T-helper 2 cell treated with Interferon-gamma antibody and Interleukin-4, amounts not matched to agents 100 ng/mL and 5 ng/mL, for 36 hours (primary cell): ENCODE measurements around the gene CFH. TPM values are rescaled to one million over a fixed set of nuclear protein-coding genes. Genes with fewer than 3 reads are reported as not detected.
"Not testable (repeated sequence)": the region's sequence is repeated elsewhere in the genome, so short reads cannot be mapped to it uniquely, and the experiment has no call there.

Experiments used
- intact Hi-C: fragments of 100-400 bp; cut with micrococcal nuclease; formaldehyde crosslinking; loops from one replicate; pipeline ENCODE4 v1.15.1; 2023
- total RNA-seq: library from RNA; stranded (reverse); gene quantifications from 2 replicates; pipeline ENCODE4 v1.2.3, GENCODE V29; 2022

CFH gene
- total RNA-seq, result 2.0 and 2.8 TPM in 2 replicates

DNA sequence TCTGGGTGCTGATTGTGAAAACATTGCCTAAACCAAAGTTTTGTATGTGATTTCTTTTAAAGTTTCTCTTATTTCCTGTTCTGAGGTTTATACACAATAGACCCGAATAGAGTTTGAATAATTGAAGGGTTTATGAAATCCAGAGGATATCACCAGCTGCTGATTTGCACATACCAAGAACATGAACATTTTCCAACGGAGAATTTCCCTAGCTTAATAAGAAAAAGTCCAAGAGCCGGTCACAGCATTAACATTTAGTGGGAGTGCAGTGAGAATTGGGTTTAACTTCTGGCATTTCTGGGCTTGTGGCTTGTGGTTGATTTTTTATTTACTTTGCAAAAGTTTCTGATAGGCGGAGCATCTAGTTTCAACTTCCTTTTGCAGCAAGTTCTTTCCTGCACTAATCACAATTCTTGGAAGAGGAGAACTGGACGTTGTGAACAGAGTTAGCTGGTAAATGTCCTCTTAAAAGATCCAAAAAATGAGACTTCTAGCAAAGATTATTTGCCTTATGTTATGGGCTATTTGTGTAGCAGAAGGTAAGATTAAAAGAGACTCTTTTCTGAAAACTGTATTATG is at the start of gene CFH:
TSS of gene CFH (plus strand) at position 407 of the 579 bp plus-strand sequence. CDS start at position 482, 75 bp downstream.
- intact Hi-C loops, result no loop called here

DNA sequence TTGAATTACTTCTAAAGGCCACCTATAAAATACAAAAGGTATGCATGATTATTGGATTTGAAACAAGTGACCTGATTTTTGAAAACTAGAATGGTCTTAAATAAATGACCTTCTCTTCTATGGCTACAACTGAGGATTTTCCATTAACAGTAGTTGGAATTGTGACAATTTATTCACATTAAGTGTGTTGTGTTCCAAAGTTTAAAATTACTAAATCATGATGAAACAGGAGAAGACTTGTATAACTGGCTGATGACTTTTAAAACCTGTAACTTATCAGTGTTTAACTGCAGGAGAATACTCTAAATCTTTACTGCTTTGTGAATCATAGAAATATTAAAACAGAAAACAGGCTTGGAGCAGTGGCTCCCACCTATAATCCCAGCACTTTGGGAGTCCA is 48.2 kb upstream of the CFH start:
- intact Hi-C loops, result no loop called here

DNA sequence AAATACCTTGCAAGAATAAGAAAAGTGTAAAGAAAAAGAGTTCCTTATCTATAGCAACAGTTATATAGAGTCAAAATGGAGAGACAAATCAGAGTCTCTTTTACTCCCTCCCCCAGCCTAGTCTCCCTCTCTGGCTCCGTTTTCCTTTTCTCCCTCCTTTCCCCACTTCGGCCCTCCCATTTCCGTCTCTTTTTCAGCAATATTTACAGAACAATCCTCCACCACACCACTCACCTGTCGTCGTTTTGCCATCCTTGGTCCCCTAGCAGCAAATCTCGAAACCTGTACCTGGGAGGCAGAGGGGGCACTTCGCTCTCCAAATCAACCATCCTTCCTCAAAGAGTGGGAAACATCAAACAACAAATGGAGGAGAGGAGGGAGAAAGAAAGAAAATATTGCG is 43.9 kb upstream of the CFH start:
- intact Hi-C loops, result no loop called here

DNA sequence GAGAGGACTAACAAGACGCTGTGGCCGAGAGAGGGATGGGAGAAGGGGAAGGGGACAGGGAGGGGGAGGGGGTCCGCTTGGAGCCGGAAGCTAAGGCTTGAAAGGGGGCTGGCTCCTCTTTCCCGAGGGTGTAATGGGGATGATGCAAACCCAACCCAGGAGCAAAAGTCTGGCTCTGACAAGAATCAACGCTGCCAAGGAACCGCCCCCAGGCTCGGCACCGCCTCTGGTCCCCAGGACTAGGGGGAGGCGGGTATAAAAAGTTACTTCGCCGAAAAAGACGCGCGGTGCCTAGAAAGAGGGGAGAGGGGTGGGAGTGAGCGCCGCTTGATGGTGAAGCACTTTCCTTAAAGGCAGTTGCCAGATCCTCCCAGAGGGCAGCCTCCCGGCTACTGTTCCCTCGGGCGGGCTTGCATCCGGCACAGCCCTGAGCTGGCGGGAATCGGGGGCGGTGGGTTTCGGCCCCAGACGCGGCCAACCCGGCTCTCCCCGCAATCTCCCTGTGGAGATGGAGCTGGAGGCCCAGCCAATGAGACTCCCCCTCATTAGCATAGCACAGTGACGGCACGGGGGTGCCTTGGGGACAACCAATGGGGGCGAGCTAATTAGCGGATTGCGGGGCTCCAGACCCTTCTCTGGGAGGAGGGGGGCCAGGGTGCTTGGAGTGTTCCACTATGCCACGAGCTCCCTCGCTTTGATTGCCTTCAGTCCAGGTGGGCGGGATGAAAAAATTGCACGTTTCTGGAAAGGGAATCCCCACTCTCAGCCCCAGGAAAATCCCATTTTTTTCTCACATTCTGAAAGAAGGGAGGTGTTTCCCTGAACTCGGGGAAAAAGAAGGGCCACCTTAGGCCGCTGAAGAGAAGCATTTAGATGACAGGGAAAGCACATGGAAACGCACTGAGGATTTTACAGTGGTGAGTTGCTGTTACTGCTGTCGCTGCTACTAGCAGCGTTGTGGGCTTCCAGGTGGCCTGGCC is 43.2 kb upstream of the CFH start, which contains the start of gene KCNT2:
TSS of gene KCNT2 (minus strand) at position 51 of the 980 bp plus-strand sequence. CDS start 131 bp downstream, outside the sequence.
- intact Hi-C loops, result no loop called here

DNA sequence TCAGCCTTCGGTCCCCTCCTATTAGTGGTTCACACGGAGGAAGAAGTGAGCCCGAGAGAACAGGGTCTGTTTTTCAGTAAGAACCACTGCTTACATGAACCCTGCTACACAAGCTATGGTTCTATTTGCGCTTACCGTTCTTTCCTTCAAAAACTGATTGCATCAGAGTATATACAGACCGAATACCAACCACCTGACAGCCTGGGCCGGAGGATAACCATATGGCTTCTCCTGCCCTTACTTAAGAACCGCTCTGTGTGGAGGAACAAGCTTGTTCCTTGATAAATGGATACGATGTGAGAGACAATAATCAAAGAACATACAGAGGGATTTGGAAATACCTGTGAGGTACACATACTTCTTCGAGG is 42.5 kb upstream of the CFH start:
- intact Hi-C loops, result no loop called here

DNA sequence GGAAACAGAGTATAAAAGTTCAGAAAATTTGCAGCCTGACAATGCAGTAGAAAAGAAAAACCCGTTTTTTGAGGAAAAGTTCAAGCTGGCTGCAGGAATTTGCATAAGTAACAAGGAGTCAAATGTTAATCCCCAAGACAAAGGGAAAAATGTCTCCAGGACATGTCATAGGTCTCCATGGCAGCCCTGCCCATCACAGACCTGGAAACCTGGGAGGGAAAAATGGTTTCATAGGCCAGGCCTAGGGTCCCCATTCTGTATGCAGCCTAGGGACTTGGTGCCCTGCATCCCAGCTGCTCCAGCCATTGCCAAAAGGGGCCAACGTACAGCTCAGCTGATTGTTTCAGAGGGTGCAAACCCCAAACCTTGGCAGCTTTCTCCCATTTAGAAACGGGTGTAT is 40.0 kb upstream of the CFH start:
- intact Hi-C loops, result no loop called here

DNA sequence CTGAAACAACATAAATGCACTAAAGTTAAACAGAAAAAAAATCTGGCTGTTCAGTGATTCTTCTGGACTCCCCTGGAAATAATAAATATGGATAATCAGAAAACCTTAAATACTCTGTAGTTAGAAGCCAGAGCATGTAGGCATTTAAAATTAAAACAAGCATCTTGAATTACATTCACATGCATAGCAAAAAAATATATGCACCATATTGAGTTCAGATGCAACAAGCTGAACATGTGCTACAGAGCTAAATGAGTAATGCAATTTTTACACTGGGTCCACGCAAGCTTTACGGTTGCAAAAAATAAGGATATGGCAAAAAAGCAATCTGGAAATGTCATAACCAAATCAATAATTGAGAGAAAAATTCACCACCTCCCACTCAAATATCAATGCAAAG is 32.1 kb upstream of the CFH start:
- intact Hi-C loops, result no loop called here

DNA sequence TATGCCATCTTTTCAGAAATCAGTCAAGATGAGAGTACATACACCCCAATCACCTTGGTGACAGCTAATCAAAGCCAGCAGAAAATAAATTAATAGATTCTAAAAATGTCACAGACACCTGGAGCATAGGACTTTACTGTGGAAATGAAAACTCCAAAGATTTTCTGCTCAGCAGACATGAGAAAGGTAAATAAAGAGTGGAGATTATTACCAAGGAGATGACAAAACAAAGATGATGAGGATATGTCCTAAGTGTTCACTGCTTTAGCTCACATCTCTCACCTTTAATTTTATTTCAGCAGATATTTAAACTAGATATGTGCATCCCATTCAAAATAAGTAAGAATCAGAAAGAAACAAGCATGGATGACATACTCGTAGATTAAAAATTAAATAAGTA is 28.8 kb upstream of the CFH start:
- intact Hi-C loops, result no loop called here

DNA sequence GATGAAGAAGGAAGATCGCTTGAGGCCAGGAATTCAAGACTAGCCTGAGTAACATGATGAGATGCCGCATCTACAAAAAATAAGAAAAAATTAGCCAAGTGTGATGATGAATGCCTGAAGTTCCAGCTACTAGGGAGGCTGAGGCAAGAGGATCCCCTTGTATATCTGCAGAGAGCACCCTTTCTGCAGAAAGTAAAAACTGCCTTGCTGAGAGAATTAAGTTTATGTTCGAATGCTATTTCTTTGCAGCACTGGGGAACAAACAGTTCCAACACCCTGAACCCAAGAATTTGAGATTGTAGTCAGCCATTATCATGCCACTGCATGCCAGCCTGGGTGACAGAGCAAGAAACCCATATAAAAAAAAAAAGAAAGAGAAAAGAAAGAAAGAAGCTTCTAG is 23.0 kb upstream of the CFH start:
- intact Hi-C loops, result no loop called here

DNA sequence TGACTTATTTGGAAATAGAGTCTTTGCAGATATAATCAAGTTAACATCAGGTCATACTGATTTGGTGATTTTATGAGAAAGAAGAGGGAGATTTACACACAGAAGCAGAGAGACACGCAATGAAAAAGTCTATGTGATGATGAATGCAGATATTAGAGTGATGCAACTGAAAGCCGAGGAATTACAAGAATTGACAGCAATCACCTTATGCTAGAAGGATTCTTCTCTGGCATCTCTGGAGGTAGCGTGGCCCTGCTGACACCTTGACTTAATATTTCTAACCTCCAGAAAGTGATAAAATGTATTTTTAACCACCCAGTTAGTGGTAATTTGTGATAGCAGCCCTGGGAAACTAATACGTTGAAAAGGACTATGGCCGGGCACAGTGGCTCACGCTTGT is 14.2 kb upstream of the CFH start:
- intact Hi-C loops, result no loop called here

DNA sequence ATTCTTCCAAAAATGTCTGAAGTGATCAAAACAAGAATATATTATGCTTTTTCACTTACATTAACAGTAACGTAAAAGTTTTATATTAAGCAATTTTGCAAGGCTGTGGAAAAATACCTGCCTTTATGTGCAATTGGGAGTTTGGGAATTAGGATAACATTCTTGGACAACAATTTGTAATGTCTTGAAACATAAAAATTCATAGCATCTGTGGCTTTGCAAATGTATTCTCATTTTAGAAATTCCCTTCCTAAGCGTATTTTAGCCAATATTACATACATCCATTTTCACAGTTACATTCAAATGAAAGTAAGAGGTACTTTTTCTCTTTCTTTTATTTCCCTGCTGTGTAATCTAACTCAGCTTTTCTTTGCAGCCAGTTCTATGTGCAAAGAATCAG is 13.4 kb upstream of the CFH start:
- intact Hi-C loops, result no loop called here

DNA sequence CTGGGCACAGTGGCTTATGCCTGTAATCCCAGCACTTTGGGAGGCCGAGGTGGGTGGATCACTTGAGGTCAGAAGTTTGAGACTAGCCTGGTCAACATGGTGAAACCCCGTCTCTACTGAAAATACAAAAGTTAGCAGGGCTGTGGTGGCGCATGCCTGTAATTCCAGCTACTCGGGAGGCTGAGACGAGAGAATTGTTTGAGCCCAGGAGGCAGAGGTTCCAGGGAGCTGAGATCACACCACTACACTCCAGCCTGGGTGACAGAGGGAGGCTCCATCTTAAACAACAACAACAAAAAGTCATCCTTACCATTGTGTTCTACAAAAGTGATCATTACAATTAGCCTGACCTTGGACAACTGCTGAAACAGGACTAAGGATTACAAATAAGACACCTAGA is 12.6 kb upstream of the CFH start:
- intact Hi-C loops, result not testable (repeated sequence)

DNA sequence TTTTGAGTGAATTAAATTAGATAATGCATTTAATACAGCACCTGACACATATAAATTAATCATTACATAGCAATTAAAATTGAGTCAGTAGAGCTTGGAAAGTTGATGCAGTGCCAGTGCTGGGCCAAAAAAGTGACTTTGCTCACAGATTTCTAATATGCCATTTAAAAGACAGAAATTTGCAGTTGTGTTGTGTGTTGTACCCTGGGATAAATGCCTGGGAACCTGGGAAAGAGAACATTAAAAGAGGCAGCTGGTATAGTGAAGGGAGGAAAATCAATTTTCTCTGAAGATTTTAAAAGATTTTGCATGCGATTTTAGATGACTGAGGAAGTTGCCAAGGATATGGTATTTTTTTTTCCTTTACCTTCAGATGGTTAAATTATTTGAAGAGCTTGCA is 10.9 kb upstream of the CFH start:
- intact Hi-C loops, result no loop called here

DNA sequence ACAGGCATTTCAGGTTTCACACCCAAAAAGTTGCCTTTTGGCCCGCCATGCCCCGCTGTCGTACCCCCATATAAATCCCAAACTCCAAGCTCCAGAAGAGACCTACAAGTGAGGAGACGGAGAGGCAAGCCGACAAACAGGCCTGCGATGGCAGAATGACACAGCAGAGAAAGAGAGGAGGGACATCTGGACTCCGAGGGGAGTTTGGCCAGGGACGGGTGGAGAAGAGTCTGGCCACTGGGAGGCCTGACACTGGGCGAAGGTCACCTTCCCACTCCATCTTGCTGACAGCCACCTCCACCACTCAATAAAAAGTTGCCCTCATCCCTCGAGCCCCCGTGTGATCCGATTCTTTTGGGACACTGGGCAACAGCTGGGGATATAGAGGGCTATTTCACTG is 1.9 kb upstream of the CFH start:
- intact Hi-C loops, result no loop called here

DNA sequence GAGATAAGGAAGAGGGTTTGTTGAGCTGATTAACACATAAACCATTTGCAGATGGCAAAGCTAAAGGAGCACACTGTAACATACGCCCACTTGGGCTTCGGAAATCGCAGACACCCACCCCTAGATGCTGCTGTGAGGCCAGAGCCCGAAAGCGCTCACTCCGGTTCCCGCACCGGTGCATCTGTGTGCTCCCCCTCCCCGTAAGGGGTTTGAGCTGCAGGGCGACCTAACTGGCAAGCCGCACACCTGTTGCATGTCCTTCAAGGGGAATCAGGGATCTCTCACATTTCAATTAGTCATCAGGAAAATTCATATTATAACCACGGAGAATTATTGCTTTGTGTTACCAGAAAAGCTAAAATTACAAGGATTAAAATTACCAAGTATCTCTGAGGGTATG is 1.4 kb upstream of the CFH start:
- intact Hi-C loops, result no loop called here

DNA sequence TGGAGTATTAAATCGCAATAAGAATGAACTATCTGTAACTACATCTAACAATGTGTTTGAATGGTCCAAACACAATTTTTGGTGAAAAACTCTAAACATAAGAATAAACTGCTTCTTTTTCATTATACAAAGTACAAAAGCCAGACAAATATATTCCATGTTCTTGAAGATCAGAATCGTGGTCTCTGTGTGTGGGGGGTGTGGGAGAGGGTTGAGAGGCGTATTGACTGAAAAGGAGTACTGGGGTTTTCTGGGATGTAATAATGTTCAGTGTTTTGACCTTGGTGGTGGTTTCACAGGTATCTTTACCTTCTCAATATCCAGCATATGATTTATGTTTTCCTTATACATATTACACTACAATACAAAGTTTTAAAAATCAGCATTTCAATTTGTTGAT is 764 bp upstream of the CFH start:
- intact Hi-C loops, result no loop called here

DNA sequence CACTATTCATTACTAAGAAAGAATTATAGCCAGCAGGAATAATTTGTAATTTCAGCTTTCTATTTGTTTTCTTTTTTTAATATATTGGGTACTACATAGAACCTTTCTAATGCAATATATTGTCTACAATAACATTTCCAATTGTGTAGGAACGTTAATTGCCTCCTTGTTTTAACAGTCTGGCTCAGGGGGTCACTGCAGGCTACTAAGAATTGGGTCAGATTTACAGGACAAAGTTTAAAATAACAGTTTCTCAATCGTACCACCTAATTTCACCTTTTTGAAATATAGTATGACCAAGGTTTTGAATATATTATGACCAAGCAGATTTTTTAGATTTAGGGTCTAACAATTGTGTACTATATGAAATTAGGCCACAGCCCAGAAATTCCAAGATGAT is 2.4 kb downstream of the CFH start:
- intact Hi-C loops, result no loop called here

DNA sequence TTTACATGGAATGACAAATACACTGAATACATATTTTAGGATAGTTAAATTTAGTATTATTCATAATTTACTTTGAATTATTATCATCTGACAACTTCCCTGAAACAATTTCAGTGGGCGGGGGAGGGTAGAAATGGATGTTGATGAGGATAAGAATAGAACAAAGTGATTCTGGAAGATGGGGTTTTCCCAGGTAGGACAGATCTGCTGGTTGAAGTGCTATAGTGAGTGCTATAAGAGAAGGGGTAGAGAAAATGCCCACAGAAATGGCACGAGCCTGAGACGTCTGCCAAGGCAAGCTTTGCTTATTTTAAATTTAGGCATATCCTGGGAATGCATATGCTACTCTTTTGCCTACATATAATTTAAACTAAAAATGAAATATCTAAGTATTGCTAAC is 3.2 kb downstream of the CFH start:
- intact Hi-C loops, result no loop called here

DNA sequence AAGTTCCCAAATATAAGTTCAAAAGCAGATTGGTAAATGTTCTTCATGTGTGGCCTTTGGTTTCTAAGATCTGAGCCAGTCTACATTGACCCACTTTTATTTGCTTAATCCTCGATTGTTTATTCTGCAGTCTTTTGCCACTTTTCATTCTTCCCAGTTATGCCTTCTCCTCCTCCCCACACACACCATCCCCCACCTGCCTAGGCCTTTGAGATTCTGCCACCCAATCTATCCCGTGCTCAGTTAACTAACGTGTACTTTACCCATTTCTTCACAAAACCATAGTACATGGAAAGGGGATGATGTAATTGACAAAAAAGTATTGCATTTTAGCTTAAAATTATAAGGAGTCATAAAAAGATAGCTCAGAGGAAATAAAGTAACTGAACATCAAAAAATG is 3.7 kb downstream of the CFH start:
- intact Hi-C loops, result no loop called here

DNA sequence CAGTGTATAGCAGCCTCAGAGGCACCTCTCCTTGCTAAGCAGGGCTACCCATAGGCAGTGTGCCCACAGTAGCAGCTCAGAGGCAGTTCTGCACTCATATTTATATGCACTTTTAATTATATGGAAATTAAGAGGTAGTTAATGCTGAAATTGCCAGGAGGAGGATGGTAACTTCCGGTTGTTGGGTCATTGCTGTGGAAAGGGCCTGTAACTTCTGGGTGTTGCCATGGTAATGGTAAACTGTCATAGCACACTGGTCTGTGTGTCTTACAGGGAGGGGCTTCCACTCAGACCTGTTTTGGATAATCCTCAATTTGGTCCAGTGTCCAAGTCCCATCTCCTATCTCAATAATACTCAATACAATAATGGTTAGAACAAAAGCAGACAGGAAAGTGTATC is 7.6 kb downstream of the CFH start:
- intact Hi-C loops, result no loop called here

DNA sequence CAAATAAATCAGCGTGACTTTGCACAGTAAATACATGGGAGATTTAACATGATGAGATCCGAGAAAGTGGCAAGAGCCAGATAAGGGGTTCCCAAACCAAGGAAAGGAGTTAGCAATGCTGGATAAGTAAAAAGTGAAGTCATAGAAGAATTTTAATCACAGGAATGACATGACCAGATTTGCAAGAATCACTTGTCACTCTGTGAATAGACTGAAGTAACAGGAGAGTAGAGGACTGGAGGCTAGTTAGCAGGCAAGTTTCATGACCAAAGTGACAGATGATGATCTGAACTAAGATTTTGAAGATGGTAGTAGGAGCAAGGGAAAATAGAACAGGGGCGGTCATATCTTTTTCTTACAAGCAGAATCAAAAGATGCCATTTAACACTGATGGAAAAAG is 8.4 kb downstream of the CFH start:
- intact Hi-C loops, result loop anchor here (5.0 kb wide), 2 partner anchors 303 to 343 kb away; no protein-coding TSS in a partner anchor

DNA sequence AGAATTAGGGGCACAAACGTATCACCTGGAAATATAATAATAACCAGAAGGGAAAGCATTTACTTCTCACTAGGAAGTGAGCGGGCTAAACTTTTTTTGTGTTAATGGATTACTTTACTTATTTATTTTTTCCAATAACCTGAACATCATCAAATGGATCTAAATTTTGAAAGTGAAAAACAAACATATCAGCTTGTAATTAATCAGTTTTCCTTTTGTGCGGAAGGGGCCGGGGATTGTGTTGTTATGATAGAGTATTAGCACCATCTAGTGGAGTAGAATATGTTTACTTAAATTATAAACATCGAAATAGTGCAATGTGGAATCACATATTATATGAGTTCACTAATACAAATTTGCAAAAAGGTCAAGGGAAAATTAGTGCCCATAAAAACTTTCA is 9.0 kb downstream of the CFH start:
- intact Hi-C loops, result loop anchor here (1.0 to 5.0 kb wide), 4 partner anchors 288 to 513 kb away; no protein-coding TSS in a partner anchor

DNA sequence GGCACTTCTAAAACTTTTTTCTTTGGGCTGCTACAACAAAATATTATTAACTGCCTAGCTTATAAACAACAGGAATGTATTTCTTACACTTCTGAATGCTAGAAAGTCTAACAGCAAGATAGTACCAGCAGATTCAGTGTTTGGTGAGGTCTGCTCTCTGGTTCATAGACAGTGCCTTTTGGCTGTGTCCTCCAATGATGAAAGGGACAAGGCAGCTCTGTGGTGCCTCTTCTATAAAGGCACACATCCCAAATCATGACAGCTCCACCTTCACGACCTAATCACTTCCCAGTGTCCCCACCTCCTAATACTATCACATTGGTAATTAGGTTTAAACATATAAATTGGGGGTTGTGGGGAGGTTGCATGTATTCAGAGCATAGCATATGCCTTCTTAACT is 9.5 kb downstream of the CFH start:
- intact Hi-C loops, result loop anchor here (1.0 to 5.0 kb wide), 4 partner anchors 288 to 513 kb away; no protein-coding TSS in a partner anchor
